Activated CD8-positive, alpha-beta memory T cell treated with anti-CD3 and anti-CD28 coated beads for 24 hours (primary cell): Measurements from ENCODE around the gene ARID4A.
"Not testable (repeated sequence)": the region's sequence is repeated elsewhere in the genome, so short reads cannot be mapped to it uniquely, and the experiment has no call there.

Source experiments
- DNase-seq: peaks from one replicate; pipeline ENCODE4 v3.0.0-alpha.2; 2020

Gene ARID4A, protein sequence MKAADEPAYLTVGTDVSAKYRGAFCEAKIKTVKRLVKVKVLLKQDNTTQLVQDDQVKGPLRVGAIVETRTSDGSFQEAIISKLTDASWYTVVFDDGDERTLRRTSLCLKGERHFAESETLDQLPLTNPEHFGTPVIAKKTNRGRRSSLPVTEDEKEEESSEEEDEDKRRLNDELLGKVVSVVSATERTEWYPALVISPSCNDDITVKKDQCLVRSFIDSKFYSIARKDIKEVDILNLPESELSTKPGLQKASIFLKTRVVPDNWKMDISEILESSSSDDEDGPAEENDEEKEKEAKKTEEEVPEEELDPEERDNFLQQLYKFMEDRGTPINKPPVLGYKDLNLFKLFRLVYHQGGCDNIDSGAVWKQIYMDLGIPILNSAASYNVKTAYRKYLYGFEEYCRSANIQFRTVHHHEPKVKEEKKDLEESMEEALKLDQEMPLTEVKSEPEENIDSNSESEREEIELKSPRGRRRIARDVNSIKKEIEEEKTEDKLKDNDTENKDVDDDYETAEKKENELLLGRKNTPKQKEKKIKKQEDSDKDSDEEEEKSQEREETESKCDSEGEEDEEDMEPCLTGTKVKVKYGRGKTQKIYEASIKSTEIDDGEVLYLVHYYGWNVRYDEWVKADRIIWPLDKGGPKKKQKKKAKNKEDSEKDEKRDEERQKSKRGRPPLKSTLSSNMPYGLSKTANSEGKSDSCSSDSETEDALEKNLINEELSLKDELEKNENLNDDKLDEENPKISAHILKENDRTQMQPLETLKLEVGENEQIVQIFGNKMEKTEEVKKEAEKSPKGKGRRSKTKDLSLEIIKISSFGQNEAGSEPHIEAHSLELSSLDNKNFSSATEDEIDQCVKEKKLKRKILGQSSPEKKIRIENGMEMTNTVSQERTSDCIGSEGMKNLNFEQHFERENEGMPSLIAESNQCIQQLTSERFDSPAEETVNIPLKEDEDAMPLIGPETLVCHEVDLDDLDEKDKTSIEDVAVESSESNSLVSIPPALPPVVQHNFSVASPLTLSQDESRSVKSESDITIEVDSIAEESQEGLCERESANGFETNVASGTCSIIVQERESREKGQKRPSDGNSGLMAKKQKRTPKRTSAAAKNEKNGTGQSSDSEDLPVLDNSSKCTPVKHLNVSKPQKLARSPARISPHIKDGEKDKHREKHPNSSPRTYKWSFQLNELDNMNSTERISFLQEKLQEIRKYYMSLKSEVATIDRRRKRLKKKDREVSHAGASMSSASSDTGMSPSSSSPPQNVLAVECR

DNA sequence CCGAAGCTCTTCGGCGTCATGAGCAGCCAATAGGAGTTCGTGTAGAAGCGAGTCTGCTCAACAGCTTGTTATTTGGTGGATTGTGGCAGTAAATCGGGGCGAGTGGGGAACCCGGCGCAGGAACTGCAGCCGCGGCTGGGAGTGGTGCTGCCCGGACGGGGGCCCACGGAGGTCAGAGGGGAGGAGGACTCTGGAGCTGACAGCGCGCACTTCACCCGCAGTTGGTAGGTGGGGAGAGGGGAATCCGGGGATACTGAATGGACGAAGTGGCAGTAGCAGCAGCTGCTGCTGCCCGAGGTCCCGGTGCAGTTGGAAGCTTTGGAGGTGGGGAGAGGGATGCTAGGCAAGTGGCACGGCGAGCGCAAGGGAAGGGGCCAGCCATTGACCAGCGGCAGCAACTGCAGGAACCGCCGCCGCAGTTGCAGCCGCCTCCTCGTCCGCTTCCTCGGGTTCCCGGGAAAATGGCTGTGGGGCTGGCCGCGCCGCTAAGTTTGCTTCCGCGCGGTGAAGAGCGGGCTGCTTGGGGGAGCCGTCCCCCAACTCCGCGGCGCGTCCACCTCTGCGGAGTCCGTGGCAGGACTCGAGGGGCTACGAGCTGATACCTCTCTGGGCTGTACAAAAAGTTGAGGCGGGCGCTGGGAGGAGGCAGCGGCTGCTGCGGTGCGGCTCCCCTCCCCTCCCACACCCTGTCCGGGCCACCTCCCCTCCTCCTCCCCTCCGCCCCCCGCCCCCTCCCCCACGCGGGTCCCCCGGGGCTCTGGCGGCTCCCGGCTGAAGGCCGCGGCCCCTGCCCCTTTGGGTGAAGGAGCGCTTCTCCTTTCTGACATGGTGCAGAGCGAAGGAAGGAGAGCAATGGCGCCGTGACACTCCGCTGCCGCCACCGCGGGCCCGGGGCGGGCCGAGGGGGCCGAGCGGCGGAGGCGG lies at the start of gene ARID4A:
Gene ARID4A, plus strand, starts transcription at position 79 of the 924 bp plus-strand sequence. CDS start 1,300 bp downstream, outside the sequence.
- DNase-seq = peak; percentile 85

DNA sequence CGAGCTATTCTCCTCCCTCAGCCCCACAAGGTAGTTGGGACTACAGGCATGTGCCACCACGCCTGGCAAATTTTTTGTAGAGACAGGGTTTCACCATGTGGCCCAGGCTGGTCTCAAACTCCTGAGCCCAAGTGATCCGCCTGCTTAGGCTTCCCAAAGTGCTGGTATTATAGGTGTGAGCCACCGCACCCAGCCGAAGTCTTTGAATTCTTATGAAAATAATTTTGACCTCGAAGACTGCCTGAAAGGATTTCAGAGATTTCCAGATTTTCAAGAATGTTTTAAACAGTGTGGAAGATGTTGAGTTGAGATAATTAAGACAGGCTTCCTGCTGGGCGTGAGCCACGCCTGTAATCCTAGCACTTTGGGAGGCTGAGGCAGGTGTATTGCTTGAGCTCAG lies 48.7 kb upstream of the ARID4A start:
- DNase-seq = no peak

DNA sequence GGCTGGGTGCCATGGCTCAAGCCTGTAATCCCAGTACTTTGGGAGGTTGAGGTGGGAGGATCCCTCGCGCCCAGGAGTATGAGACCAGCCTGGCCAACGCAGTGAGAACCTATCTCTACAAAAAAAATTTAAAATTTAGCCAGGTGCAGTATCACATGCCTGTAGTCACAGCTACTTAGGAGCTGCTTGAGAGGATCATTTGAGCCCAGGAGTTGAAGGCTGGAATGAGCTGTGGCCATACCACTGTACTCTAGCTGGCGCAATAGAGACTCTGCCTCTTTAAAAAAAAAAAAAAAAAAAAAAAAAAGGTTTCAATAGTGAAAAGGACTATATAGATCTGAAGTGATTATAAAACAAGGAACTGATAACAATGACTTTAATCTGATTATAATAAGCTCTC lies 40.2 kb upstream of the ARID4A start:
- DNase-seq = no peak

DNA sequence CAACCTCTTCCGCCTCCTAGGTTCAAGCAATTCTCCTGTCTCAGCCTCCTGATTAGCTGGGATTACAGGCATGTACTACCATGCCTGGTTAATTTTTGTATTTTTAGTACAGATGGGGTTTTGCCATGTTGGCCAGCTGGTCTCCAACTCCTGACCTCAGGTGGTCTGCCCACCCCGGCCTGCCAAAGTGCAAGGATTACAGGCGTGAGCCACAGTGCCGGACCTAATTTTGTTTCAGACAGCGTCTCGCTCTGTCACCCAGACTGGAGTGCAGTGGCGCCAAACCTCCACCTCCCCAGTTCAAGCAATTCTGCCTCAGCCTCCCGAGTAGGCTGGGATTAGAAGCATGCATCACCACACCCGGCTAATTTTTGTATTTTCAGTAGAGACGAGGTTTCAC lies 36.4 kb upstream of the ARID4A start:
- not testable (repeated sequence) for DNase-seq

DNA sequence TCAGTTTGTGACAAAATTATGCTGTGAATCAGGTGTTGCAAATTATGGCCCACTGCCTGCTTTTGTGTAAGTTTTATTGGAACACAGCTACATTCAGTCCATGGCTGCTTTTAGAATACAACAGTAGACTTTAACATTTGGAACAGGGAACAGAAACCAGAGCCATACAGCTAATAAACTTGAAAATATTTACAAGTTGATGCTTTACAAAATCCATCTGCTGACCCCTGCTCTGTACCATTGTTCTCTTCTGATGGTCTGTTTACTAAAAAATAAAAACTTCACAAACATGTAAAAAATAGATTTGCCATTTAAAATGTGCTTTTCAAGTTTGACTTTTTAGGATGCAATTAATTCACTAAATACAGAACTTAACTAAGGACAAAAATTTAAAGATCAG lies 33.0 kb upstream of the ARID4A start:
- no peak for DNase-seq

DNA sequence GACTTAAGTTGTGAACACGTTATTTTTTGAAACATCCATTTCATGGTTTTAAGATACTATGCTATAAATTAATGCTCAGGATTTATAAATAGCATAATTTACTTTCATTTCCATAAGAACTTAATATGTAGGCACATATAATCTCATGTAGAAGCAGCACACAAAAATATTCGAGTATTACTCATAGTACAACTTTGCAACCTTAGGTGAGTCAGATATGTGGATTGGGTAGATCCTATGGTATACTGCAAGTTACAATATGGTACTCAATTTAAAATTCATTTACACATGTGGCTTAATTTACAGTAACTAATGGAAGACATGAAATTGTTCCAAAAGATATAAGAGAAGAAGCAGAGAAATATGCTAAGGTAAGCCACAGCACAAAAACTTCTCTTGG lies 27.7 kb upstream of the ARID4A start:
- no peak for DNase-seq

DNA sequence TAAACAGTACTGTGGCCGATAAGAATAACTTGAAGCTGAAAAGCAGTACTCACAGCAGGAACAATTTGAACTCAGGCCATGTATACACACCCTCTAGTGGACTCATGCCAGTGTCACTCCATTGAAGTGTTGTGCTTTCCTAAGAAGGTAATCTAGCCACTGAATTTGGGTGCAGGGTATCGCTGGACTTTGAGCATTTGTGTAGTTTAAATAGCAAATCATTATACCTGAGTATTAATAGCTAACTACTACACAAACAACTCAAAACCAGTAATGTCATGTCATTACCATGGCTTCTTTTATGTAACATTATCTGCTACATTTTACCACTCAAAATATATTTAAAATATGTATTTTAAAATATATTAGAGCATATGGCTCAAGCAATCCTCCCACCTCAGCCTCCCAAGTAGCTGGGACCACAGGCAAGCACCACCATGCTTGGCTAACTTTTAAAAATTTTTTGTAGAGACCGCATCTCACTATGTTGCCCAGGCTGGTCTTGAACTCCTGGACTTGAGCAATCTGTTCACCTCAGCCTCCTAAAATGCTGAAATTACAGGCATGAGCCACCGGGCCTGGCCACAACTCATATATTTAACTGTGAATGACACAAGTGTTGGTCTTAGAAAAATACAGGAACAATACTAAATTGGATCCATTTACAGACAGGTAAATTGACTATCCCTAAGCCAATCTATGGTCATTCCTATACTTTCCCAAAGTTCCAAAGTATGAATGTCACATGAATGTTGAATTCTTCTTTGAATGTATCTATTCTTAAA lies 25.6 kb upstream of the ARID4A start:
- DNase-seq = no peak

DNA sequence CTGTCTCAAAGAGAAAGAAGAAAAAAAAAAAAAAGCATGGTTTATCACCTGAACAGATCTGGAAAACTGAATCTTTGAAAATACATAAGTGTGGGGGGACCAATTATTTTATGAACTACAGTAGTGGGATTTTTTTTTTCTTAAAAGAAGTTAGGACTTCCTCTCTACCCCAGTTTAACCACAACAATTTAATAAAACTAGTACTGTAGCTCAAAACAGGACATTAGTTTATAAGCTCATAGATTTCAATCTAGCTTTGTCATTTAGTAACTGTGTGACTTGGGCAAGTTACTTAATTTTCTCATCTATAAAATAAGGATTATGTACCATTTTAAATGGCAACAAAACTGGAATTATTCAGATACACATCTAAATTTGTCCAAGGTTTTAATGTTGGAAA lies 23.5 kb upstream of the ARID4A start:
- DNase-seq = no peak

DNA sequence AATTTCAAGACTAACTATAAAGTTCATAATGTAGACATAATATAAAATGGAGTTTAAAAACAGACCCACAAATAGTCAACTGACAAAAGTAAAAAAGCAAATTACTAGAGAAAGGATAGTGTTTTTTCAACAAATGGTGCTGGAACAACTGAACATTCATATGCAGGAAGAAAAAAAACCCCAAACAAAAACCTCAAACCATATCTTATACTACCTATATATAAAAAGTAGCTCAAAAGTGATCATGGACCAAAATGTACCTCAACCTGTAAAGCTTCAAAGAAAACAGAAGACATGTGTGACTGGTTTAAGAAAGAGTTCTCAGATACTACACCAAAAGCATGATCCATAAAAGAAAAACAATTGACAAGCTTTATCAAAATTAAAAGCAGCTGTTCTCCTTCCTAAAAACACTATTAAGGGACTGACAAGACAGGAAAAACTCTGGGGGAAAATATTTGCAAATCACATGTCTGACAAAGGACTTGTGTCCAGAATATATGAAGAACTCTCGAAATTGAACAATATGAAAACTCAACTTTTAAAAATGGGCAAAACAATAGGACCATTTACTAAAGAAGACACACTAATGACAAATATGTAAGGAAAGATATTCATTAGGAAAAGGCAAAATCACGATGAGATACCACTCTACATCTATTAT lies 22.7 kb upstream of the ARID4A start:
- no peak for DNase-seq

DNA sequence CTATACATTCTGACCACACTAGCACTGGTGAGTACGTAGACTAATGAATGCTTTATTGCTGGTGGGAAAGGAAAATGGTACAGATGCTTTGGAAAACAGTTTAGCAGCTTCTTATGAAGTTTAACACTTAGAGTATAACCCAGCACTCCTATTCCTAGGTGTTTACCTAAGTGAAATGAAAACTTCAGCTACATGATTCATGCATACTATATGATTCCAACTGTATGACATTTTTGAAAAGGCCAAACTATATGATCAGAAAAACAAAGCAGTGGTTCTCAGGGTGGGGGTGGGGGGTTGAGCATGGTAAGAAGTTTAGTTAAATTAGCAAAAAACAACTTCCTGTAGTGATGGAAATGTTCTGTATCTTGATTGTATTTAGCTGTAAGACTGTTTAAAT lies 22.1 kb upstream of the ARID4A start:
- DNase-seq = no peak

DNA sequence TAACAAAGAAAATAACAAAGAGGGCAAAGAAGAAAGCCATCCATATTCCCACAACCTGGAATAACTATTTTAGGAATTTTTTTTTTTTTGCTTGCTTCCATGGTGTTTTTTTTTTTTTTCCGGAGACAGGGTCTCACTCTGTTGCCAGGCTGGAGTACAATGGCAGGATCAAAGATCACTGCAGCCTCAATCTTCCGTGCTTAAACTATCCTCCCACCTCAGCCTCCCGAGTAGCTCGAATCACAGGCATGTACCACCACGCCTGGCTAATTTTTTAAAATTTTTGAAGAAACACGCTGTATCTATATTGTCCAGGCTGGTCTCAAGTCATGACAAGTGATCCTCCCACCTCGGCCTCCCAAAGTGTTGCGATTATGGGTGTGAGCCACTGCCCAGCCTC lies 20.2 kb upstream of the ARID4A start:
- DNase-seq = no peak

DNA sequence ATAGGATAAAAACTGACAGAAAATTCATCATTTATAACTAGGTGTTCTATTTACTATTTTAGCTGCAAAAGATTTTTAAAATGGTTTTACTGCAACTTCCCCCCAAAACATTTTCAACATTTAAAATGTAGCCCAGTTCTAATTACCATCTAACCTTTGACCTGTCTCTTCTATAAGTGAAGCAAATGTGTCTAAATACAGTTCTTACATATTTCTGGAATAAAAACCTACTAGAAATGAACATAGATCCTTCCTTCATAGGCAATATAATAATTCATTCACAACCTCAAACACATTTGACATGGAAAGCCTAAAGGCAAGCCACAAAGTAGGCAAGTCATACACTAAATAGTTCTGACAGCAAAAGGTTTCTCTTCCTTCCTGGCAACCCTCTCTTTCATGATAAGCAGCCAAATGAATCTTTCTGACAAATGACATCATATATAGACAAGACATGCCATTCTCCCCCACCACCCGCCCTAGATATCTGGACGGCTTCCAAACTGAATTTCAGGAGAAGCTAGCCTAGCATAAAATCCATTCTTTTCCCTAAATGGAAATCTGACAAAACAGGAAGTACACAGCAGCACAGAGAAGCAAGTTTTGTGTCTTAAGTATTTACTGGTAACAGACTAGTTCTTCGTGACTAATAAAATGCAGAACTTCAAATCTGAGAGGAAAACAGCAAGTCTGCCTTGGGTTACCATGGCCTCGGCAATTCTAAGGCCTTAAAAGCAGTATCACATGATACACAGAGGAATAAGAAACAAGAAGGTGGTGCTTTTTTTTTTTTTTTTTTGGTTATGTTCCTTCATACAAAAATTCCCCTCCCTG lies 17.2 kb upstream of the ARID4A start:
- DNase-seq = no peak

DNA sequence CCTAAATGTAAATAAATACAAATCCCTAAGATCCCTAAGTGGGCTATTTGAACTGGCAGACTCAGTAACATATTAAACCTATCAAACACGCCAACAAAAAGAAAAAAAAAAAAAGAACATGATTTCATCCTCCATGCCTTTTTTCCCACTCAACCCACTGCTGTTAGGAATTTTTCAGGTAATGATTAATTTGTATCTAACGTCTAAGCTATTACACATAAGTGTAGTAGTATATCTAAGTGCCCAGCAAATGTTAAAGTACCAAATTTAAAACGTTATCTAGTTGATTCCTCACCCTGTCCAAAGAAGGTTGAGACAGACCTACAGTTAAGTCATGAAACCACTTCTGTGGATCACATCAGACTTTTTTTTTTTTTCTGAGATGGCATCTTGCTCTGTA lies 16.4 kb upstream of the ARID4A start:
- DNase-seq = no peak

DNA sequence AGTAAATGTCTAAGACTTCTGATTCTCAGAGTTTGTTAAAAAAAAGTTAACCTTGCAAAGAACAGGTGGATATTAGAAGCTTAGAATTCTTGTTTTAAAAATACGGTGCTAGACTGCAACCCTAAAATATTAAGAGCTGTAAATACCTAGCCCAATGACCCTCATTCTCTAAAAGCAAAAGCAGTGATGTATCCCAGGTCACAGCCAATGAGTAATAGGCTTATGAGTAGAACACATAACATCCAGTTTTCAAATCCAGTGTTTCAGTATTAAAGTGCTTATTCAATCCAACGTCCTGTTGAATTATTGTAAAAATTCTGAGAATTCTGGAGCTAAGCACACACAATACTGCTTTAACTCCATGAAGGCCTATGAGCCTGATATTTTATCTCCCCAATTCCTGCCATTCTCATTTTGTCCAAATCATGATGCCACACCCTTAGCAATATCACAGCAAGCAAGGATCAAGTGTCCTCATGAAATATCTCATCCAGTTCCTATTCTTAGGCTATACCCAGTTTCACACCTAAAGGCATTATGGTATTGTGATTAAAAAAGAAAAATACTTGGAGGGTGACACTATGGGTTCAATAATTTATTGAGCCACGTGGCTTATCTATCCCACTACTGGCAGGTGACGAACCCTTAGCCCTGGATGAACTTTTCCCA lies 15.3 kb upstream of the ARID4A start:
- no peak for DNase-seq

DNA sequence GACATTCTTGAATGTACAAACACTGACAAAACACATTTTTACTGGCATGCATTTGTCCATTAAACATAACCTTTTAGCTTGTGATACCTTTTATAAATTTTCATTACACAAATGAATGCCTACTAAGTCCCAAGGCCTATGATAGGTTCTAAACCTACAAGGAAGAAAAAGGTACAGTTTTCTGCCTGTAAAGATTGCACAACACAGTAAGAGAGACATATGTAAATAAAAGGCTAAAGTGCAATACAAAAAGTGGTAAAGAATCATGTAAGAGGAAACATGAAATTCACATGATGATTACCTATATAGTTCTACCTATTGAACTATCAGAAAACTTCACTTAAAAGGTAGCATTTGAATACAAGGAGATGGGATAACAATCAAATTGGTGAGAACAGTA lies 14.6 kb upstream of the ARID4A start:
- DNase-seq = no peak

DNA sequence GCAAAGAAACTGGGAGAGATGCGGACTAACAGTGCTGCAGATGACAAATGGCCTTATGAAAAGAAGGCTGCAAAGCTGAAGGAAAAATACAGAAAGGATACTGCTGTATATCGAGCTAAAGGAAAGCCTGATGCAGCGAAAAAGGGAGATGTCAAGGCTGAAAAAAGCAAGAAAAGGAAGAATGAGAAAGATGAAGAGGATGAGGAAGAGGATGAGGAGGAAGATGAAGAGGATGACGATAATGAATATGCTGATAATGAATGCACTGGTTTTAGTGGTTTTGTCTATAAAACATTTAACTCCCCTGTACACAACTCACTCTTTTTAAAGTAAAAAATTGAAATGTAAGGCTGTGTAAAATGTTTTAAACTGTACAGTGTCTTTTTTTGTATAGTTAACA lies 13.2 kb upstream of the ARID4A start:
- no peak for DNase-seq

DNA sequence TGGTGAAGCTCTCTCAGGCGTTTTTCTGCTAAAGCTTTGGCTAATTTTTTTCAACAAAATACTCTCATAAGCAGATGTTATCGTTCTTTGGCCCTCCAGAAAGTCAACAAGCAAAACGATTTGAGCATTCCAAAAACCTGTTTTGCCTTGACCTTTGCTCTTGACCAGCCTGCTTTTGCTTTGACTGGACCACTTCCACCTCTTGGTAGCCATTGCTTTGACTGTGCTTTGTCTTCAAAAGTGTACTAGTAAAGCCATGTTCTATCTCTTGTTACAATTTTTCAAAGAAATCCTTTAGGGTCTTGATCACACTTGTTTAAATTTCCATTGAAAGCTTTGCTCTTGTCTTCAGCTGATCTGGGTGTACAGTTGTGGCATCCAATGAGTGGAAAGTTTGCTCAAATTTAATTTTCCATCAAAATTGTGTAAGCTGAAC lies 10.7 kb upstream of the ARID4A start:
- no peak for DNase-seq

DNA sequence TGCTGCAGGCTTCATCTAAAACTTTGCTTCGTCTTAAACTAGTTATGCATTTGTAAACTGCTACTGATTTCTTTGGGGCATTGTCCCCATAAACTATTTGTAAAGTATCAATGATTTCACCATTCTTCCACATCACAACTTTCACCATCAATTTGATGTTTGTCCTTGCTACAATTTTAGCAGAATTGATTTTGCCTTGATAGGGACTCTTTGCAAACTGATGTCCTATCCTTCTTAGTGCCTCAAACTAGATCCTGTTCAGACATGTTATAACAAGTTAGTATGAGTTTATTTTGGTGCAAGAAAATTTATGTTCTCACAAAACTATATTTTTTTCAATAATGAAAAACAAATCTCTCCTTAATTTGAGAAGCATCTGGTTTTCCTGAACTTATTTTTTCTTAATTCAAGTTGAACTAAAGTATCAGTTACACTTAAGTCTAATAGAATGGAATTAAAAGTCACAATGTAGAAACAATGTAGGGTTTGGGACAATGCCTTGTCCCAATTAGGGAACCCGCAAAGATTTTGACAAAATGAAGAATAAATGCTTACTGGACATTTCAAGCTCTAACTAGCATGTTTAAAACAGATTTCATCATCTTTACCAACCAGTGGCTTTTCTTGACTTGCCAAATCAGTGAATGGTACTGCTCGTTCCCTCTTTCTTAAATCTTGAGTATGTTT lies 10.1 kb upstream of the ARID4A start:
- DNase-seq = no peak

DNA sequence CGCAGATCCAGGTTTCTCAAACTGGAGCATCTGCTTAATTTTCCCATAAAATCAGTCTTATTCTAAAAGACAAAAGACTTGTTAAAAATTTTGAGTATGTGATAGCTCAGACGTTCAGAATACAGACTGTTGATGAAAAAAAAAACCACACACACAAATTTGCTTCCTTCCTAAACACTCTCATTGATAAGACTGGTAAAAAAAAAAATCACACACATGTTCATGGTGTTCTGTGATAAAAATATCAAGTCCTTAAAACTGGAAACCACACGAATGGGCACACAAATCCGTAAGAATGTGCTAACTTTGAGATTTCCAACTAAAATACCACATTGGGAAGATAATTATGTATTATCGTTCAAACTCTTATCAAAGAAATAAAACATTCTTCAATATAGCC lies 6.7 kb upstream of the ARID4A start:
- DNase-seq = no peak
